ENCODE data around the gene INO80B. TPM values are rescaled to one million over a fixed set of nuclear protein-coding genes. Genes with fewer than 3 reads are reported as not detected.

Gene INO80B
- total and polyA plus RNA-seq, 2 donors (not counting 1 experiment from before 2014, with no cell fraction given): 30.4 to 78.6 TPM

GRCh38 chr2:74441170-74441689, 13.7 kb upstream of the INO80B start:
- H3K9me3 Mint-ChIP-seq (ENCODE audit: insufficient read depth): no peaks in the 10 kb centered on the region
- intact Hi-C loops (cut with micrococcal nuclease): no loop called here
- Histone ChIP-seq H3K4me3 (ENCODE audit: control extremely low read depth in 1 of 5, extremely low read depth in 1 of 5, insufficient read depth in 1 of 5, low read depth in 2 of 5, low read length in 4 of 5) (peak overlapping the region in 4 of 5 experiments; percentile 31 to 60 (median 52)), H3K4me2 (replicated peaks; ENCODE audit: low read depth, low read length, poor library complexity, severe bottlenecking) (peak overlapping the region; percentile 95), H3K9ac (ENCODE audit: low read length) (peak overlapping the region; percentile 57), H3K9me3 (ENCODE audit: control extremely low read depth in 1 of 3, control insufficient read depth in 2 of 3, insufficient read depth in 1 of 3, low read length in 2 of 3) (peaks cover 0 to 9% (median 0%) of the 10 kb centered on the region in 3 donors), H3K79me2 (ENCODE audit: control insufficient read depth, insufficient read depth, low read length) (no peaks in the 10 kb centered on the region), H3K4me1 (ENCODE audit: control insufficient read depth in 2 of 2, insufficient read depth in 2 of 2, low read length in 2 of 2) (peaks cover 36 to 46% of the 10 kb centered on the region in 2 donors), H2AFZ (ENCODE audit: insufficient read depth, low read depth, low read length, poor library complexity, severe bottlenecking) (peak overlapping the region; percentile 81), H3K27ac (ENCODE audit: low read length in 2 of 2) (no peak overlapping the region), H3K27me3 (replicated peaks in 1 of 4; ENCODE audit: control extremely low read depth in 1 of 4, control insufficient read depth in 3 of 4, insufficient read depth in 4 of 4, low read length in 3 of 4) (peaks cover 0 to 43% (median 13%) of the 10 kb centered on the region in 4 experiments), H3K36me3 (replicated peaks in 1 of 2; ENCODE audit: control extremely low read depth in 1 of 2, control insufficient read depth in 1 of 2, extremely low read depth in 1 of 2, insufficient read depth in 2 of 2, low read length in 1 of 2) (no peaks in the 10 kb centered on the region), H4K20me1 (ENCODE audit: control insufficient read depth, insufficient read depth, low read length, poor library complexity, severe bottlenecking) (no peaks in the 10 kb centered on the region)
- ChIA-PET CTCF (interaction anchor here (1.0 kb wide), 1 partner anchor 91 kb away, joined by 4 read pairs; no protein-coding TSS in a partner anchor), POLR2A (interaction anchor here (1.1 to 1.3 kb wide), 2 partner anchors 13 to 20 kb away, joined by 3 to 4 read pairs; partner anchors contain the start of genes C2orf81, INO80B and WDR54)
- H3K27ac Mint-ChIP-seq: no peak overlapping the region
- H3K4me1 Mint-ChIP-seq: peaks cover 44% of the 10 kb centered on the region
- ATAC-seq (ENCODE audit: low read depth) (no peak), DNase-seq (no peak)
- WGBS (ENCODE audit: insufficient coverage): 59% methylated on average over 33 of the region's 33 CpGs
- TF ChIP-seq CTCF (IDR thresholded peaks at IDR 0.05) (no peak), EZH2 (IDR thresholded peaks at IDR 0.05; ENCODE audit: borderline replicate concordance, insufficient read depth, low read depth, low read length, poor library complexity, severe bottlenecking) (no peak)
- peak overlapping the region; percentile 83 for H3K4me3 Mint-ChIP-seq
- H3K27me3 Mint-ChIP-seq: peaks cover 19% of the 10 kb centered on the region

All from B cell (primary cell).